GM21825 (cell line): ENCODE measurements around the gene MTRF1L.

ENCODE experiments used
- ATAC-seq: cut with Tn5 transposase; IDR thresholded peaks from one replicate; pipeline ENCODE4 v1.9.1; 2021; ENCODE audit warnings: mild to moderate bottlenecking, moderate library complexity; ENCODE audit not compliant: unreplicated experiment

The MTRF1L gene, protein sequence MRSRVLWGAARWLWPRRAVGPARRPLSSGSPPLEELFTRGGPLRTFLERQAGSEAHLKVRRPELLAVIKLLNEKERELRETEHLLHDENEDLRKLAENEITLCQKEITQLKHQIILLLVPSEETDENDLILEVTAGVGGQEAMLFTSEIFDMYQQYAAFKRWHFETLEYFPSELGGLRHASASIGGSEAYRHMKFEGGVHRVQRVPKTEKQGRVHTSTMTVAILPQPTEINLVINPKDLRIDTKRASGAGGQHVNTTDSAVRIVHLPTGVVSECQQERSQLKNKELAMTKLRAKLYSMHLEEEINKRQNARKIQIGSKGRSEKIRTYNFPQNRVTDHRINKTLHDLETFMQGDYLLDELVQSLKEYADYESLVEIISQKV

DNA sequence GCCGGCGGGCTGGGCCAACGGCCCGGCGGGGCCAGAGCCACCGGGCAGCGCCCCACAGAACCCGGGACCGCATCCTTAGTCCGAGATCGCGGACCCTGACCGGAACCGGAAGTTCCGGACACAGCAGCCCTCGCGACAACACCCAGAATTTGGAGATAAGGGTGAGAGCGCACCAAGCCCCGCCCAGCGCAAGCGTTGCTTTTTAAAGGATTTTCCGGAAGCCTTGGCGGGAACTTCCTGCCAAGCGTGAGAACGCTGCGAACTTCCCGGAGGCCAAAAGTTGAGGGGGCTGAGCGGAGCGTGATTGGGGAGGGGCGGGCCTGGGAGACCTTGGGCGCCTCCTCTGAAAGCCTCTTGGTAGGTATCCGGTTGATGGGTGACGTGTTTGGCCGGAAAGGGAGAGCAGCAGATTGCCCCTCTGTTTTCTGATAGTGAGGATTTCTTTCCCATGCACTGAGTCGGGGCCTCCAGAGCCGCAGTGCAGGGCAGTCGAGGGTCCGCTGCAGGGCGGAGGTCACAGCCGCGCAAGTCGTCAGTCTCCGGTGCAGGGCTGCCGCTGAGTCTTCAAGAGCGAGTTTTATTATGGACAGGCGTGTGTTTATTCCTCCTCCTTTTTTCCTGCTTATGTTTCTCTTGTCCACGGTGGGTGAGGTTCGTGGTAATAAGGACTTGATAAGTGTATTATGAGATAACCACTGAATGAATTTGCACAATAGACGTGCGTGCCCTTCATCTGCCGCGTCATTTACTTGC, at the start of gene MTRF1L:
MTRF1L (minus strand) TSS at position 97 of the 753 bp plus-strand sequence; CDS start at position 73, 24 bp downstream.
- peak; percentile 94 for ATAC-seq

DNA sequence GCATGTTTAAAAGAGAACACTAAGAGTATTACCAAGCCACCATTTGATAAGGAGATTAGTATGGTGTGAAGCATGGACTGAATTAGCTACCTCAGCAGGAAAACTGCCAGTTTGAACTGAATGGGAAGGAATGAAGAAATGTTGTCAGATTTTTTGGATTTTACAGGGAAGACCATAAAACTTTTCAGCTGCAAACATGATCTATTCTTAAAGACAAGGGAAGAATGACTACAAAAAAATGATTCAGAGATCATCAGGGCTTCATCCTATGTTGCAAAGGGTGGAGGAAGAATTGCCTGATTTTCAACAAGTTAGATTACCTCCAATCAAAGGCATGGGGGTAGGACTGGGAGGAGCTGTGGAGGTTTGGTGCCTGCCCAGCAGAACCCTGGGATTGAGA, 49.3 kb upstream of the MTRF1L start:
- ATAC-seq, result no peak

DNA sequence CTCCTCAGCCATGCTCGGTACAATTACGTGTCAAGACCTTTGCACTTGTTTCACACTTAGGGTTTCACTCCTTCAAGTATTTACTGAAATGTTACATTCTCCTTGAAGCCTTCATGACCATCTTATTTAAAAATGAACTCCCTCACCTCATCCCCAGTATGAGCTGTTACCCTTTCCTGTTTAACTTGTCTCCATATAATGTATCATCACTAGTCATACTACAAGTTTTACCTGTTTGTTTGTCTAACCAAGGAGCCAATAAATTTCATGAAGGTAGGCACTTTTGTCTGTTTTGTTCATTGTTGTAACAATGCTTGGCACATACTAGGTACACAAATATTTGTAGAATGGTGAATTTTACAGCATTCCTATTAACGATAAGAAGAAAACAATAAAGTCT, 46.1 kb upstream of the MTRF1L start:
- ATAC-seq, result no peak

DNA sequence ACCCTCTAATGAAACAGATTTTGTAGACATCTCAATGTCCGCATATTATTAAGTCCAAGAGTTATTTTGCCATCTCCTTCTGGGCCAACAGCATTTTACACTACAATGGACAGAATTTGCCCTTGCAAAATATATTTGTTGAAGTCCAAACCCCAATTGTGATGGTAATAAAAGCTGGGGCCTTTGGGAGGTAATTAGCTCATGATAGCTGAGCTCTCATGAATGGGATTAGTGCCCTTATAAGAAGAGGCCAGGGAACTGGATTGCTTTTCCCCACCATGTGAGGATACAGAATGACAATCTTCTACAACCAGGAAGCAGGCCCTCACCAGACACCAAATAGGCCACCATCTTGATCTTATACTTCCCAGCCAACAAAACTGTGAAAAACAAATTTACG, 44.9 kb upstream of the MTRF1L start:
- no peak for ATAC-seq

DNA sequence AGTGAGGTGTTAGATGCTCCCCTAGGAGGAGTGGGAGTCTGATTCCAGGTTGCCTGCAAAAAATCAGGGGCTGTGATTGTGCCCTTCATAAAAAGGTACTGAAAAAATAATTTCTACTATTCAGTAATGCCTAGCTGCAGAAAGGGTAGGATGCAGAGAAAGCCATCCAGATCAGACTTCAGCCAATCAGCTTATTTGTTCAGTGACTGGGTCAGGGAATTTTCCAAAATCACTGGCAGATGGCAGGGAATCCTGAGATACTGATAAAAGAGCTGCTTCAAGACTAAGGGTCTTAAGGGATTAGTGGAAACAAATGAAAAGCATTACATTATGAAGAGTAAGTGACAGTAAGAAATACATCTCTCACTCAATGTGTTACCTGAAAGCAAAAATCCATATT, 42.8 kb upstream of the MTRF1L start:
- ATAC-seq, result no peak

DNA sequence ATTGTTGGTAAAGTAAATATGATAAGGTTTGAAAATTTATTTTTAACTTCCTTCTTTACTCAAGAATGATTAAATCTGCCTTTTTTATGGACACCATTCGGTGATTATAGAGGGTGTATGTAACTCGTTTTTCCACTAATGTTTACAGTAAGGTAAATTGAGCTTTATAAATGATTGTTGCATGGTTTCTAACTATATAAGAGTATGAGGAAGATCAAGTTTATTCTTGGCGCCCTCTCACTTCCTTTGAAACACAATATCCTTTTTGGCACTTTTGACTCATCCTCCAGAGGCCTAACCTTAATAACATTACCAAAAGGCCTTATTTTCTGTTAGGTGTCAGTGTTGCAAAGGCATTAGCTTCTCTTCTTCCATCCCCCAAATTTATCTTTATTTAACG, 41.8 kb upstream of the MTRF1L start:
- ATAC-seq, result no peak

DNA sequence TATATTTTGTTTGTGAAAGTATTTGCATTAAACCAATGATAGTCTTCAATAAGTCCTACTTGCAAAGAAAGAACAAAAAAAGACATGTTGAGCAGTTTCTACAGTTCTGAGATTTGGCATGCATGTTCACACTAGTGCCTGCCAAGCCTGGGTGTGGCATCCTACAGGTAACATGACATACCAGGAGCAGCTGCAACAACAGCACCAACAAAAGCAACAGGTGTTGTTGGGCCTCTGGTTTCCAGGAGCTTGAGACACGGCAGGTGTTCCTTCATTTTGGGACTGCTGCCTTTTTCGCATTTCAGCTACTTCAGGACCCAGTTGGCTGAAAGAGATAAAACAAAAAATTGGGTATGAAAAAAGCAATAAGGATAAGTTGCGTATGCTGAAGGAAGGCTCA, 41.2 kb upstream of the MTRF1L start:
- no peak for ATAC-seq

DNA sequence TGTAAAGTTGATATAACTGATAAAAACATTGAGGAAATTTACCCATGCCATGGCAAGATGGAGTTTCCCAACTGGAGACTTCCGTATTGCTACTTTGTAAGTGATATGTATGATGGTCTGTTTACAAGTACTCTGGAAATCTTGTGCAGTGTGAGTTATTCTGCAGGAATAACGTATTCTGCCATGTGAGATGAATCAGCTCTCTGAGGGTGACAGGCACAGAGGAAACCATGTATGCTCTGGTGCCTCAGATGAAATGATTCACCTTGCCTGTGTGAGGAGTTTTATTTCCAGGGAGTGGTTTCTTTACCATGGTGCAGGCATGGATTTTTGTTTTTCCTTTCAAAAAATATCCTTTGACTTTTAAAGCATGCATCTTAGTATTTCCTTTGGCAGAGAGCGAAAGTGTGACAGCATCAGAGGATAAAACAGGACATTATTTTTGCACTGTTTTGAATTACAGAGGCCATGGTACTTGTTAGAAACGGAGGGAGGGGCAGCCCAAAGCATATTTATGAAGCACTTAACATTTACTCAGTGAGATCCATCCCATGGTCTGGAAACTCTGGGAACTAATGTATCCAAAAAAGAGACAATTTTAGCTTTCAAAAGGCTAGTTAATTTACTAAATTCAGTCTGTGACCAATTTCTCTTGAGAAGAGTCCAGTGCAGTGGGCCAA, 36.0 kb upstream of the MTRF1L start:
- no peak for ATAC-seq

DNA sequence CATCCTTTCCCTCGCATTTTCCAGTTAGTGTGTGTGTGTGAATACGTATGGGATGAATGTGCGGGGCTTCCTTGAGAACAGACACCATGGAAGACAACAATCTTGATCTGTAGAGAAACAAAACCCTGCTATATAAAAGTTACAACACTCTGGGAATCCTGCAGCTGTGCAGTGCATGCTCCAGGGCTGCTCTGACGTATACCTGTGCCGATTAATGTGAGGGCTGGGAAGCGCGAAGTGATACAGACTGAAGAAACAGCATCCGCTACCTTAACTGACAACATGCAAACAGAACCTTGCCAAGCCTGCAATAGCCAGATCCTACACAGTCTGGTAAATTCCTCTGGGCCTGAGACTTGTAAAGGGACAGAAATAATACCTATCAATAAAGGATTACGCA, 31.6 kb upstream of the MTRF1L start:
- no peak for ATAC-seq

DNA sequence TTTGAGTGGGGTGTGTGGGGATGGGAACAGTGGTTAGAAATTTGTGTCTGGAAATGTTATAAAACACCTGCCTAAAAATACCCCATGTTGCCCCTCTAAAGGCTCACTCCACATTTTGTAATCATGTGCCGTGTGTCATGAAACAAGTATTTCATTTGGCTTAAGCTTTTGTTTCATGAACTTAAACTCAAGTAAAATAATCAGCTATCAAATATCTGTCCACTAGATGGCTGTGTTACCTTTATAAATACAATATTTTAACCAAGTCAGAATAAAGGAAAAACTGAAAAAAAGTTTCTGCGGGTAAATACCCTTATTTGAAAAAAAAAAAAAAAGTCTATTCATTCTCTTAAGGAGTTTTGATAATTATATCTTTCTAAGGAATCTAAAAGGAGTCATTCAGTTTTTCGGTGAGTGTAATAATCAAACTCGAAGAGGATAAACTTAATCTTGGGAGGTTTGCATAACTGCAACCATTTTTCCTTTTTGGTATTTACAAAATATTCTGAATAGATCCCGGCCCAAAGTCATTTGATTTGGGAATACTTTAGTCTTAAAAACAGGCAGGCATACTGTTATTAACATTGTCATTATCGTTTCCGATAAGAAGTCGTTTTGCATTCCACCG, 29.9 kb upstream of the MTRF1L start:
- no peak for ATAC-seq

DNA sequence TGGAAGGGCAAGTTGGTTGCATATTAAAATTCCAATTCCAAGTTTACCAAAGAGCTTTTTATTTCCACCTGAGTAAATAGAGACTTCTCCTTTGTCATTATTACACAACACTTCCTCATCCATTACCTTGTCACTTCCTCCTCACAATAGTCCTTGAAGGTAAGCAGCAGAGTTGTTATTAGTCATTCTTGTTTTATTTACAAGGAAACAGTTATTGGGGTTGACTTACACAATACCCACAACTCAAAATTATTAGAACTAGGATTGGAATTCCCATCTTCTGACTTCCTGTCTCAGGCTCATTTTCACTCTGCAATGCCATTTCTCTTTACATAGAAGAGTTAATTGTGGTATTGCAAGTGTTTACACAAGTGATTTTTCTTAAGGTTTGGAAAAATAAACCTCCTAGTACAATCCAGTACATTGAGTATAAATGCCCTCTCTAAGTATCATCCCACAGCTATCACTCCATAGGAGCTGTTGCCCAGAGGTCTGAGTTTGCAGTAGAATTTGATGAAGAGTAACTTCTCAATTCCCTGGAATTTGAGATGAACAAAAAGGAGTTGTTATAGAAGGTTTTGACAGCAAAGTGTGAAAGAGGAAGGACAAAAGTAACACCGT, 28.9 kb upstream of the MTRF1L start:
- ATAC-seq, result no peak

DNA sequence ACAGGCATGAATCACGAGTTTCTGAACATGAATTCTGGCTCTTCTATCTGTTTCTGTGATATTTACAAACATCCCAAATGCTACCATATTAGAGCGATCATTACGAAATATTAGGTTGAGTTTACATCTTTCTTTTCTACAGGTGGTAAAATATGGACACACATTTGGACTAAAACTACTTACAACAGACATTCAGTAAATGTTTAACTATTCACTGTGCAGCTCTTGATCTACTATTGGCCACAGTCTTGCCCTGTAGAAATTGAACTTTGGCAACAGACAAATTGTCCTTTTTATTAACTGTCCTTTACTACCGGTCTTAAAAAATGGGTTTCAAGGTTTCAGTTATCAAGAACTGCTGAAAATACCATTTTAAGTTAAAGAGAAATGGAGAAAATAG, 26.5 kb upstream of the MTRF1L start:
- ATAC-seq, result no peak

DNA sequence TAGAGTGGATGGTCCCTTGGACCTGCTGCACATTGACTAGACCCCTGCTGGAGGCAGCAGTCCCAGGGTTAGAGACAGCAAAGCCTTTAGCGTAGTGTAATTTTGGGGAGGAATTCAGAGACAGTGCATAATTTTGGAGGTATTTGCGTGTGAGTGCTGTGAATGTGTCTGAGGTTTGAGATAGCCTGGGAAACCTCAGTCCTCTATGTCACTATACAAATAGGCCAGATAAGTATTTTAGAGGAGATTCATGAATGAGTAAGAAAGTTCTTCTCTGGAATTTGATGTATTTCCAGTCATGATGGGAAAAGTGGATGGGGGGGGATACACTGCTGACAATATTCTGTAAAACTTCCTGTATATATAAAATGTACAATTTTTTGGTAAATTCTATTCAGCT, 25.8 kb upstream of the MTRF1L start:
- ATAC-seq, result no peak

DNA sequence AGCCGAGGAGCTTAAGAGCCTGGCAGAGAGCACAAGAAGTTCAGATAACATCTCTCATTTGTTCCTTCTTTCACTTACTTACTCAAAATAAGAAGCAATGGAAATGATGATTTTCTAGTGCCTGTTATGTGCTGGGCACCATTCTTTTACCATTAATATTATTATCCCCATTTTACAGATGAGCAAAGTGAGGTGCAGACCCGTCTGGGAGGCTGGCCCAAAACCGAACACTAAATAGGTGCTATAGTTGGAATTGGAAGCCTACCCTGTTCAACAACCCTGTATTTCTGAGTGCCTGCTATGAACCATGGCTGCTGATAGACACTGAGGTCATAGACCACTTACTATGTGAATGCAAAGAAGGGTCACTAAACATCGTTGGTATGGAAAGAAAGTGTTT, 25.0 kb upstream of the MTRF1L start:
- no peak for ATAC-seq

DNA sequence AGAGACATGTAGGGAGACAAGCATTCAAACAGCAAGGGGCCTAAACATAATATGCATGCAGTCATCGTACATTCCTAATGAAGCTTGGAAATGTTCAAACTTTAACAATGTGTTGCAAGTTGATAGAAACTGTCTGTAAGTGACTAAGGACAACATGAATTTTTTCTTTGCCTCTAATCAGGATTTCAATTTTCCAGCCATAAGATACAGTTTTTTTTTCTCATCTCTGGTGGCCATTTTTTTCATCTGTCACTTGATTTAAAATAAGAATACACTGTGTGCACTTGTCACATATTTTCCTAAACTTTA, 22.2 kb upstream of the MTRF1L start:
- no peak for ATAC-seq

DNA sequence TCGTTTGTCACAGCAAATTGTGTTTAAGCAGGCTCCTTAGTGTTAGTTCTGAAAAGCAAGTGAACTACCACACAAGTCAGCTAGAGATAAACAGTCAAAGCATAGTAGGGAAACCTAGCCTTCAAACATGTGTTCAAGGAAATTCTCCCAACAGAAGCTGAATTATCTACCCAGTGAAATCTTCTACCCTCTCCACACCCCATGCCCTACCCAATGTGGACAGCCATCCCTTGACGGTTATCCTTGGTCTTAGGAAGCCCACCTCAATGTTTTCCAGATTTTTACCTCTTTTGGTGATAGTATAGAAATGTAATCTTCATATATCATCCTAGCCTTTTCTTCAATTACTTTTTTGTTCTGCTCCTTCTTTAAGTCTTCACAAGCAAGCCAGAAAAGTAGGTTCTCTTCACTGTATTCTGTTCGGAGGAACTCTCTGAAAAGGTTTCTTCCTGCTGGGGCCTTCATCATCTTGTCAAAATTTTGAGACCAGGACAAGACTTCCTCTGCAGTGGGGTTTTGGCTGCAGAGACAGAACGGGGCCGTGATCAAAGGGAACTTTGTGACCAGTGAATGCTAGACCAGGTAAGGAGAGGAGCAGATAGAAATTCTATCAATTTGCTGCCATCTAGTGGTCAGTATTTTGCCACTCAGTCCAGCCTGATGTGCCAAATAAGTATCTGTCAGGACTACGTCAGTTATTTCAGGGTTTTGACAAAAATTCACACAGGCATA, 21.6 kb upstream of the MTRF1L start:
- ATAC-seq, result peak; percentile 95

DNA sequence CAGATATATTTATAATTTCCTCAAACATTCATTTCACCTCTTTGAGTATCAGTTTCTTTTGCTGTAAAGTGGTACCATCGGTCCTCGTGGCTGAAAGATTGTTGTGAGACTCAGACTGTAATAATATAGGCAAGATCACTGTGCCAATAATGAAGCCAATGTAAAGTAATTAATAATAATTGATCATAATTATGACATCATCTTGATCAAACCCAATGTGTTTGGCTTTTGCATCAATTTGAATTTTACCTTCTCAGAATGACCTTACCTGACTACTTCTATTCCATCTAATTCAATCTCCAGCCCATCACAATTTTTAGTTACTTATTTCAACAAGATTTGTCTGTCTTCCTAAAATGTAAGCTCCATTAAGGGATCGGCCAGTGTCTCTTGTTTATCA, 15.8 kb upstream of the MTRF1L start:
- ATAC-seq, result no peak

DNA sequence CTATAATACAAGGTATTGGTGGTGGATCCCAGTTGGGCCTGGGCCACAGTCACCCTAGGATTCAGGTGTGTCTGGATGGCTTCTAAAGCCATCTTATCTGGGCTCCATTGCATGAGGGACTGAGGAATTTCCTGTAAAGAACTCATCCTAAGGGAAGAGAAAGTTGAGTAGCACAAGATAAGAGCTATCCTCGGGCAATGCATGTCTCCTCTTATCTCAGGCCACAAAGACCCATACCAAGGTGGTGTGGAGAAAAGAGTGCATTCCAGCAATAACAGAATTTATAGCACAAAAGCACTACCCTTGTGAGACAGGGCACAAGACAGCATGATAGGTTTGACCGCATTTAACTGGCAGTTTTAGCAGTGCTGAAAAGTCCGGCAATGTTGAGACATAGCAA, 14.3 kb upstream of the MTRF1L start:
- no peak for ATAC-seq

DNA sequence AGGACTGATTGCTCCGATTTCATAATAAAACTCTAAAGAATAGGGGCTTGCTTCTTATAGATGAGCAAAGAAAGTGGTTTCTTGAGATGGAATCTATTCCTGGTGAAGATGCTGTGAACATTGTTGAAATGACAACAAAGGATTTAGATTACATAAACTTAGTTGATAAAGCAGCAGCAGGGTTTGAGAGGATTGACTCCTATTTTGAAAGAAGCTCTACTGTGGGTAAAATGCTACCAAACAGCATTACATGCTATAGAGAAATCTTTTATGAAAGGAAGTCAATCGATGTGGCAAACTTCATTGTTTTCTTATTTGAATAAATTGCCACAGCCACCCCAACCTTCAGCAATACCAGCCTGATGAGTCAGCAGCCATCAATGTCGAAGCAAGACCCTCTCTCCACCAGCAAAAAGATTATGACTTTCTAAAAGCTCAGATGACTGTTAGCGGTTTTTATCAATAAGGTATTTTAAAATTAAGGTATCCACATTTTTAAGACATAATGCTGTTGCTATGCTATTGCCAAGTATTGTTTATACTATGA, 12.7 kb upstream of the MTRF1L start:
- no peak for ATAC-seq

DNA sequence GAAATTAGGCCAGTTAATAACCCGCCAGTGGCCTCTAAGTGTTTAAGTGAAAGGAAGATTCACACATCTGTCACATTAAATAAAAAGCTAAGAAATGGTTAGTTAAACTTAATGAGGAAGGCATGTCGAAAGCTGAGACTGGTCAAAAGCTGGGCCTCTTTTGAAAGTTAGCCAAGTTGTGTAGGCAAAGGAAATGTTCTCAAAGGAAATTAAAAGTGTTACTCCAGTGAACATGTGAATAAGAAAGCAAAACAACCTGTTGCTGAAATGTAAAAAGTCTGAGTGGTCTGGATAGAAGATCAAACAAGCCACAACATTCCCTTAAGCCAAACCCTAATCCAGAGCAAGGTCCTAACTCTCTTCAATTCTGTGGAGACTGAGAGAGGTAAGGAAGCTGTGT, 10.9 kb upstream of the MTRF1L start:
- ATAC-seq, result no peak
